Measurements from ENCODE around the gene CTU2.
"Not testable (repeated sequence)": the region's sequence is repeated elsewhere in the genome, so short reads cannot be mapped to it uniquely, and the experiment has no call there.

The CTU2 gene

DNA sequence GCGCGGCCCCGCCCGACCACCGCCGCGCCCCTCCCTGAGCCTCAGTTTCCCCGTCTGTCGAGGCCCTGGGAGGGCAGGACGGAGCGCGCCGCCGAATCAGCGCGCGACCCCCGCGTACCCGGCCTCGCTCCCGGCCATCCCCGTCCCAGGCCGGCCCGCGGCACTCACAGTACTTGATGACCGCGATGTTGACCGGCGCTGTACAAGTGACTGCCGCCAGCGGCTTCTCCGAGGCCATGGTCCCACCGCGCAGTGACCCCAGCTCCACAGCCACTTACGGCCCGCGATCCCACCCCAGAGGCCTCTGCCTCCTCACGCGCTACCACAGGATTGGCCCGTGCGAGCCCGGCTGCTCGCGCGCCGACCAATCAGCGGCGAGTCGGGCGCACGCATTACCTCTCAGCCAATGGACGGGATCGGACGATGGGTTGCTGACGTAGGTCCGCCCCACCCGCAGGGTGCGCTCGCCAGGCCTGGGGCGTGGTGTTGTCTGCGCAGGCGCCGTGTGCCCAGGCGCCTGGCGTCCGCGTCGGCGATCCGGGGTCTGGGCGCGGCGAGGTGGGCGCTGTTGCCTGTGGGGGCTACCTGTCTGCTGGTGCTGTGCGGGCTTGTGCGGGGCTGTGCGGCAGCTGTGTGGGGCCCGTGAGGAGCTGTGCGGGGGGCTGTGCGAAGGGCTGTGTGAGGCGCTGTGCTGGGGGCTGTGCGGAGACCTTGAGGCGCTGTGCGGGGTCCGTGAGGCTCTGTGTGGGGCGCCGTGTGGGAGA, 43.3 kb upstream of the CTU2 start, which contains the start of gene MVD:
Gene MVD, minus strand, starts transcription at position 249 of the 764 bp plus-strand sequence. Its CDS starts 11 bp downstream, at position 238.
- peak; percentile 100 for DNase-seq (ENCODE audit: extremely low spot score)
- no peak for TF ChIP-seq CTCF (IDR thresholded peaks at IDR 0.05; ENCODE audit: control extremely low read depth, extremely low read depth, low read depth, missing control alignments)
- POLR2A ChIA-PET, result interaction anchor here (1.0 to 1.3 kb wide), 4 partner anchors 11 to 554 kb away, joined by 3 to 4 read pairs (median 4); partner anchors contain the start of gene ZNF778
- CTCF ChIA-PET, result interaction anchor here (0.8 to 2.6 kb wide), 5 partner anchors 9 to 43 kb away, joined by 4 to 9 read pairs (median 5); partner anchors contain the start of genes CTU2 and RNF166

DNA sequence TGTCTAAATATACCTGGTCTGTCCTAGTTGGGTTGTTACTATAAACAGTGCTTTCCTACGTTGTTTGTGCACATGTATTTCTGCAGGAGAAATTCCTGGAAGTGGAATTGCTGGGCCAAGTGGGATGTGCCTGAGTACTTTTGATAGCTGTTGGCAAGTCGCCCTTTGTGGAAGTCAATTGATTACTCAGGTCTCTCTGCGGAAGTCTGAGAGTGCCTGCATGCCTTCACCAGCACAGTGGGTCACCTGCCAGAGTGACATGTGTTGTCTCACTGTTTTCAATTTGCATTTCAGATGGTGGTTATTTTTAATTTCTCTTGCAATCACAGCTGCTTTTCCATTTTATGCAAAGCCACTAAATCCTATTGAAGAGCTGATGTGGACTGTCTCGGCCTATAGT, 41.2 kb upstream of the CTU2 start:
- no peak for TF ChIP-seq CTCF (IDR thresholded peaks at IDR 0.05; ENCODE audit: control extremely low read depth, extremely low read depth, low read depth, missing control alignments)
- DNase-seq (ENCODE audit: extremely low spot score), result no peak
- ChIA-PET POLR2A (no interaction called here), CTCF (interaction anchor here (0.7 to 2.0 kb wide), 5 partner anchors 12 to 72 kb away, joined by 3 to 8 read pairs (median 3); no protein-coding TSS in a partner anchor)

DNA sequence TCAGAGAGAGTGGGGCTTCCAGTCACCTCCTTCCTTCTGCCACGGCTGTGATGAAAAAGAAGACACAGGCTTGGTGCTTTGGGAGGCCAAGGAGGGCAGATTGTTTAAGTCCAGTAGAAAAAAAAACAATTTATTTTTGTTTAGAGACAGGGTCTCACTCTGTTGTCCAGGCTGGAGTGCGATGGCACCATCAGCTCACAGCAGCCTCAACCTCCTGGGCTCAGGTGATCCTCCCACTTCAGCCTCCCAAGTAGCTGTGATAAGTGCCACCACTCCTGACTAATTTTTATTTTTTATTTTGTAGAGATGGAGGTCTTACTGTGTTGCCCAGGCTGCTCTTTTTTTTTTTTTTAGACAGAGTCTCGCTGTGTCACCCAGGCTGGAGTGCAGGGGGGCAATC, 40.7 kb upstream of the CTU2 start:
- CTCF ChIA-PET, result interaction anchor here (0.7 to 2.0 kb wide), 5 partner anchors 12 to 71 kb away, joined by 3 to 8 read pairs (median 3); no protein-coding TSS in a partner anchor
- TF ChIP-seq CTCF (IDR thresholded peaks at IDR 0.05; ENCODE audit: control extremely low read depth, extremely low read depth, low read depth, missing control alignments), result no peak
- POLR2A ChIA-PET, result no interaction called here
- no peak for DNase-seq (ENCODE audit: extremely low spot score)

GRCh38 chr16:88667461-88667860, 38.8 kb upstream of the CTU2 start:
- no peak for DNase-seq (ENCODE audit: extremely low spot score)
- POLR2A ChIA-PET, result no interaction called here
- CTCF ChIA-PET, result no interaction called here
- TF ChIP-seq CTCF (IDR thresholded peaks at IDR 0.05; ENCODE audit: control extremely low read depth, extremely low read depth, low read depth, missing control alignments), result no peak

DNA sequence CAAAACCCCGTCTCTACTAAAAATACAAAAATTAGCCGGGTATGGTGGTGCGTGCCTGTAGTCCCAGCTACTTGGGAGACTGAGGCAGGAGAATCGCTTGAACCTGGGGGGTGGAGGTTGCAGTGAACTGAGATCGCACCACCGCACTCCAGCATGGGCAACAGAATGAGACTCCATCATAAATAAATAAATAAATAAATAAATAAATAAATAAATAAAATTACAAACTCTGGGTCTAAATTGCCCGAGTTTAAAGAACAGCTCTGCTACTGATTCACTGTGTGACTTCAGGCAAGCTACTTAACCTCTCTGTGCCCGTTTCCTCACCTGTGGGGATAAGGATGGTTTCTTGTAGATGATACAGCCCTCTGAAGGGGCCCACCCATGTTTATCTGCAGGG, 36.8 kb upstream of the CTU2 start:
- POLR2A ChIA-PET; DNase-seq (ENCODE audit: extremely low spot score): not testable (repeated sequence)
- CTCF ChIA-PET, result interaction anchor here (1.3 kb wide), 1 partner anchor 15 kb away, joined by 4 read pairs; no protein-coding TSS in a partner anchor

DNA sequence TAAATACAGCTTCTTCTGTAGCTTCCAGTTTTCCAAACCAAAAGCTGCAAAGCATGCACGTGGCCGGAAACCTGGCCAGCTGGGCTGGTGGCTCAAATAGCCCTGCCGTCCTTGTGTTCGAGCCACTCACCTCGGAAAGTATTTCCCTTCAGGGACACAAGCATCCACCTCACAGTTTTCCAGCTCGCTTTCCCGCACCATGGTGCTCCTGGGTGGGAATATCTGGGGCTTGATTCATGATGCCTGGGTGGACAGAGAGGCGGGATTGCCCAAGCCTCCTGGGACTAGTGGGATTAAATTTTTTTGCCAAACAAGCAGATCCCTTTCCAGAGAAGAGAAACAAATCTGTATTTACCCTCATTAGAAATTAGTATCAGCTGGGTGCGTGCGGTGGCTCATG, 36.3 kb upstream of the CTU2 start:
- POLR2A ChIA-PET, result no interaction called here
- TF ChIP-seq CTCF (IDR thresholded peaks at IDR 0.05; ENCODE audit: control extremely low read depth, extremely low read depth, low read depth, missing control alignments), result no peak
- DNase-seq (ENCODE audit: extremely low spot score), result no peak
- CTCF ChIA-PET, result interaction anchor here (1.2 to 1.3 kb wide), 2 partner anchors 15 to 37 kb away, joined by 3 to 4 read pairs; no protein-coding TSS in a partner anchor

DNA sequence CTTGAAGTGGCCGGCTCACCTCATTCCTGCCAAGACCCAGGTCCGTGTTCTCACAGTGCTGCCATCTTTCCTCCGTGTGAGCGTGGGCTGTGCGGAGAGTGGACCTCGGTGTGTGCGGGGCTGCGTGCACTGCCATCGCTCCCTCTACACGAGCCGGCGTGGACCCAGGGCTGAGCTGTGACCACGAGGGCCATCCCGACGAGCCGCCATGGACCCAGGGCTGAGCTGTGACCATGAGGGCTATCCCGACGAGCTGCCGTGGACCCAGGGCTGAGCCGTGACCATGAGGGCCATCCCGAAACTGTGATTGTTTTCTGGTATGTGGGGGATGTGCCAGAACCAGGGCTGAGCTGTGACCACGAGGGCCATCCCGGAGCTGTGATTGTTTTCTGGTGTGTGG, 34.5 kb upstream of the CTU2 start:
- ChIA-PET POLR2A (no interaction called here), CTCF (interaction anchor here (1.0 to 1.9 kb wide), 3 partner anchors 8 to 15 kb away, joined by 3 to 9 read pairs (median 5); partner anchors contain the start of gene MVD)
- no peak for TF ChIP-seq CTCF (IDR thresholded peaks at IDR 0.05; ENCODE audit: control extremely low read depth, extremely low read depth, low read depth, missing control alignments)
- DNase-seq (ENCODE audit: extremely low spot score), result no peak

Data from GM10248 (cell line).